Activated naive CD8-positive, alpha-beta T cell treated with anti-CD3 and anti-CD28 coated beads, Interleukin-2, amount 50 U/mL, for 24 hours (primary cell): Measurements from ENCODE around the gene ARID3C.

Source experiments
- ATAC-seq: fragments of 150-1000 bp; cut with Tn5 transposase; one replicate; pipeline ENCODE4 v1.10.0; 2021
- DNase-seq: peaks from one replicate; pipeline ENCODE4 v3.0.0; 2021
- H3K27ac Mint-ChIP-seq: one replicate; pipeline ENCODE4 v1.8.0; 2021; ENCODE audit warnings: mild to moderate bottlenecking, mixed read lengths
- H3K27me3 Mint-ChIP-seq: one replicate; pipeline ENCODE4 v1.8.0; 2021; ENCODE audit warnings: mixed read lengths
- H3K36me3 Mint-ChIP-seq: one replicate; pipeline ENCODE4 v1.8.0; 2021; ENCODE audit warnings: low read depth, mixed read lengths
- H3K4me1 Mint-ChIP-seq: one replicate; pipeline ENCODE4 v1.8.0; 2021; ENCODE audit warnings: mixed read lengths
- H3K4me3 Mint-ChIP-seq: one replicate; pipeline ENCODE4 v1.8.0; 2021; ENCODE audit warnings: mild to moderate bottlenecking, moderate library complexity, mixed read lengths
- H3K9me3 Mint-ChIP-seq: one replicate; pipeline ENCODE4 v1.8.0; 2021; ENCODE audit warnings: mixed read lengths

Gene ARID3C

DNA sequence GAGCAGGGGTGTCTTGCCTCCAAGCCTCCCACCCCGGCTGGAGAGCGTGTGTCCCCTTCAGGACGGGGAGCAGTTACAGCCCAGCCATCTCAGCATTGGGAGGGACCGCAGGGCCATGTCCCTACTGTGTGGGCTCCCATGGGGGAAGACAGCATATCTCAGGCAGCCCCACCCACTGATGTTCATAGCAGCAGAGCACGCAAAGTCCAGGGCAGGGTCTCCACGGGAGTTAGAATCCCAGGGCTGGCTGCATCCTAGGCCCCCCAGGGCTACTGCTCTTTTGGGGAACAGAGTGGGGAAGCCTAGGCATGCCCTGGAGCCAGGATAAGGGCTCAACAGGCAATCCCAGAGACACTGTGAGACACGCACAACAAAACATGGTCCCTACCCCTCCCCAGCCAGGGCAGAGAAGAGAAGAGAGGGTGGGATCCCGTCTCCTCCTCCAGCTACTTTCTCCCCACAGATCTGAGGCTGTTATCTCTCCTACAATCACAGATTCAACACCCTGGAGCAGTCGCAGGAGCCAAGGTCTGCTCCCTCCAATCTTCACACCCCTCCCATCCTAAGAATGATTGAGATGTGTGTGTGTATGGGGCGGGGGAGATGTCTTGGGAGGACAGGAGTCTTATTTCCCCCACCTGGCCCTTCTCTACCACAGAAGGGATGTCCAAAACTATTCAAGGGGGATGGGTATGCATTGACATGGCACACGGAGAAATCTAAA is 42.8 kb downstream of the ARID3C start:
- Mint-ChIP-seq H3K9me3 (no peaks in the 10 kb centered on the region), H3K27ac (no peak overlapping the region)
- no peak for ATAC-seq

DNA sequence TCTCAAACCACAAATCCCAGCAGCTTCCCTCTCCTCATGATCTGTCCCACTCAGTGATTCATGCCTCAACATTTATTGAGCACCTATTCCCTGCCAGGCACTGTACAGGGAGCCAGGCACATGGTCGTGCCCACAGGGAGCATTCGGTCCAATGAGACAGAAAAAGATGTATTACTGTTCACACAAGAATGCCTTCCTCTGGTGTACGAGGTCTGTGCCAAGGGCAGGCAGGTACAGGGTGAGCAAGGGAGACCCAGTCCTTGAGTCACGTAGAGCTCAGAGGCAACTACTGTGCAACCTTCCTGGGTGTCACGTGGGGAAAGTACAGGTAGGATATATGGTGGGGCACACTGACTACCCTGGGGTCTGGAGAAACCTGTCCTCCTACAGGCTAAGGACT is 43.9 kb downstream of the ARID3C start:
- H3K27ac Mint-ChIP-seq = no peak overlapping the region
- no peak for ATAC-seq
- no peaks in the 10 kb centered on the region for H3K36me3 Mint-ChIP-seq
- H3K4me3 Mint-ChIP-seq = no peak overlapping the region
- peaks cover 64% of the 10 kb centered on the region for H3K27me3 Mint-ChIP-seq
- DNase-seq = no peak
- H3K9me3 Mint-ChIP-seq = no peaks in the 10 kb centered on the region
- H3K4me1 Mint-ChIP-seq = peaks cover 5% of the 10 kb centered on the region

More for the DNA sequence above, 42.8 kb downstream of the ARID3C start:
- Mint-ChIP-seq H3K36me3 (no peaks in the 10 kb centered on the region), H3K4me3 (no peak overlapping the region), H3K4me1 (peaks cover 16% of the 10 kb centered on the region), H3K27me3 (peaks cover 63% of the 10 kb centered on the region)
- DNase-seq = no peak

DNA sequence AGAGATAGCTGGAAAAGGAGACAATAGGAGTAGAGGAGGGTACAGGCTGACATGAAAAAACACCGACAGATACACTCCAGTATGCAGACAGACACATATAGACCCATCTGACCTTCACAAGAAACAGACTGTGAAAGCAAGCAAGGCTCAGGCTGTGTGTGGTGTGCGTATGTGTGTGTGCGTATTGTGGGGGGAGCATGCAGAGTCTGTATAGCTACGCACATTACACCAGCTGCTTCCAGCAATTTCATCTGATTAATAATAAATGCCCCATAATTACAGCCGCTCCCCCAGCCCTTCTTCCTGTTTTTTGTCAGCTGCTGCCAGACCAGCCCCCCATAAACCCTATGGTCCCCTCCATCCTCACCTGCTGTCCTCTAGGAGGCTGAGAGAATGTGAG is 46.1 kb downstream of the ARID3C start:
- Mint-ChIP-seq H3K4me3 (no peak overlapping the region), H3K9me3 (no peaks in the 10 kb centered on the region), H3K36me3 (no peaks in the 10 kb centered on the region), H3K27me3 (peaks cover 64% of the 10 kb centered on the region), H3K27ac (no peak overlapping the region), H3K4me1 (no peaks in the 10 kb centered on the region)
- ATAC-seq (no peak), DNase-seq (no peak)

DNA sequence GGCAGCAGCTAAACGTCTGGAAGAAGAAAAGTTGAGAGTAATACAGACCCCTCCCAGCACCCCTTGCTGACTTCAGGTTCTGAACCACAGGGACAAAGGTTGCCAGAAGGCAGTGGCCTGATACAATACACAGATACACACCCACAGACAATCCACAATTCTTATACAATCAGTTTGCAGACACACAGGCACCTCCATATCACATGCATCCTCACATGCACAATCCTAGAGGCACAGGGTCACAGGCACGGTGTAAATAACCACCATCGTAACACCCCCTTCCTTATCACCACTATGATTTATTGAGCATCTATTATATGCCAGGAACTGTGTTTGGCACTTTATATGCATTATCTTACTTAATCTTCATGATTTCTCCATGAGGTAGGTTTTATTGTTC is 47.5 kb downstream of the ARID3C start:
- Mint-ChIP-seq H3K36me3 (no peaks in the 10 kb centered on the region), H3K27ac (no peak overlapping the region), H3K4me3 (no peak overlapping the region), H3K27me3 (peaks cover 60% of the 10 kb centered on the region), H3K4me1 (peaks cover 7% of the 10 kb centered on the region), H3K9me3 (no peaks in the 10 kb centered on the region)
- ATAC-seq (no peak), DNase-seq (no peak)

DNA sequence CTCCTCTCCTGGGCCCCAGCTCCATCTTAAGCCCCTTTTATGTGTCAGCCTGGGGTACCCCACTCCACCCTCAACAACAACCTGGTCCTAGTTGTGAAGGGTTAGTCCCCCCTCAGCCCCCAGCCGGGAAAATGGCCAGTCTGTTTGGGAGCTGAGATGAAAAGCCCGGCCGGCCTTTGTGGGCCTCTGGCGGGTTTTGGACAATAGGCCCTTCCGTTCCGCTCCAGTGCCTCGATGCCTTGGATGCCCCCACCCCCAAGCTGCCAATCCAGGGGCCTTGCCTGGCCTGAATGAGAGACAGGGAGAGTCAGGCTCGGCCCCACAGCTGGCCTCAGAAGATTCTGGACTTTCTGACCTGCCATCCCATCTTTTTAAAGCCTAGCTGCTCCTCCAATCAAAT is 48.5 kb downstream of the ARID3C start:
- no peak for ATAC-seq

DNA sequence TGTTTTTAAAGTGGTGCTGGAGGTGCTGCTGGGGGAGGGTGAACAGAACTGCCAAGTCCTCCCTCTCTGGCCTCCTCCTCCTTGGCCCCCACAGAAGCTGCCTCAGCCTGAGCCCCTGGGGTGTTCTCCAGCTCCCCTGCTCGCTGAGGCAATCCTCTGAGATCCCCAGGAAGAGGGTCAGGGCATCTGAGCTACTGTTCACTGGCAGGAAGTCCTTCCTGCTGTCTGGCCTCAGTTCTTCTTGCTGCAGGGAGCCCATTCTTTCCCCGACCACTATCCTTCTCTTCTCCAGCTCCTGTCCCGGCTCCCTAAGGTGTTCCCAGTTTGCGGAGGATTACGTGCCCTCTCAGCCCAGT is 49.1 kb downstream of the ARID3C start:
- Mint-ChIP-seq H3K36me3 (no peaks in the 10 kb centered on the region), H3K27ac (no peak overlapping the region), H3K4me3 (no peak overlapping the region), H3K9me3 (no peaks in the 10 kb centered on the region), H3K4me1 (peaks cover 7% of the 10 kb centered on the region), H3K27me3 (peaks cover 60% of the 10 kb centered on the region)
- no peak for DNase-seq
- no peak for ATAC-seq

More for the DNA sequence above, 48.5 kb downstream of the ARID3C start:
- H3K4me3 Mint-ChIP-seq = no peak overlapping the region
- peaks cover 60% of the 10 kb centered on the region for H3K27me3 Mint-ChIP-seq
- no peak overlapping the region for H3K27ac Mint-ChIP-seq
- peaks cover 7% of the 10 kb centered on the region for H3K4me1 Mint-ChIP-seq
- DNase-seq = no peak
- H3K9me3 Mint-ChIP-seq = no peaks in the 10 kb centered on the region
- no peaks in the 10 kb centered on the region for H3K36me3 Mint-ChIP-seq

DNA sequence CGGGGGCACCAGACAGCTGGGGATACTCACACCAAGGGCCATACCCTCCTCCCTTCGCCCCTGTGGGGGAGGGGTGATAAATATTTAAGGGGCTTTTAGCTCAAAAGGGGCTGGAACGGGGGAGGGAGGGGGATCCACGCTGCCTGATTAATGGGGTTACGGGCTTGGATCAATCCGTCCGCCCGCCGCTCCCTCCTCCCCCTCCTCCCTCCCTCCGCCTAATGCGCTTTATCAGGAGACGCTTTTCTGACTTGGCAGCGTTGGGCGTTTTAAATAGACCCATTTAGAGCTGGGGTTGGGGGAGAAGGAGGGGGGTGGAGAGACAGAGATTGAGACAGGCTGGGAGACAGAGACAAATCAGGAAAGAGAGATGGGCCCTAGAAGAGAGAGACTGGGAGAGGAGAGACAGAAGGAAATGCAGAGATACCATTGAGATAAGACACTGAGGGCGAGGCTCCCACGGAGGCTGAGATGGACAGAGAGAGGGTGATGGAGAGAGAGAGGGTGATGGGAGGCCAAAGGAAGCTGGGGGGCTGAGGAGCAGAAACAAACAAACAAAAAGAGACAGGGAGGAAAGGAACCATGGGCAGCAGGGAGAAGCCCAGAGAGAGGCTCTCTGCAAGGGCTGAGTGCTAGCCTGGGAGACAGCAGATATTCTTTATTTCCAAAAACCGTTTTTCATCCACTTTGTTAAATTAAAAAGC is 49.6 kb downstream of the ARID3C start:
- H3K36me3 Mint-ChIP-seq = no peaks in the 10 kb centered on the region
- H3K27me3 Mint-ChIP-seq = peaks cover 60% of the 10 kb centered on the region

DNA sequence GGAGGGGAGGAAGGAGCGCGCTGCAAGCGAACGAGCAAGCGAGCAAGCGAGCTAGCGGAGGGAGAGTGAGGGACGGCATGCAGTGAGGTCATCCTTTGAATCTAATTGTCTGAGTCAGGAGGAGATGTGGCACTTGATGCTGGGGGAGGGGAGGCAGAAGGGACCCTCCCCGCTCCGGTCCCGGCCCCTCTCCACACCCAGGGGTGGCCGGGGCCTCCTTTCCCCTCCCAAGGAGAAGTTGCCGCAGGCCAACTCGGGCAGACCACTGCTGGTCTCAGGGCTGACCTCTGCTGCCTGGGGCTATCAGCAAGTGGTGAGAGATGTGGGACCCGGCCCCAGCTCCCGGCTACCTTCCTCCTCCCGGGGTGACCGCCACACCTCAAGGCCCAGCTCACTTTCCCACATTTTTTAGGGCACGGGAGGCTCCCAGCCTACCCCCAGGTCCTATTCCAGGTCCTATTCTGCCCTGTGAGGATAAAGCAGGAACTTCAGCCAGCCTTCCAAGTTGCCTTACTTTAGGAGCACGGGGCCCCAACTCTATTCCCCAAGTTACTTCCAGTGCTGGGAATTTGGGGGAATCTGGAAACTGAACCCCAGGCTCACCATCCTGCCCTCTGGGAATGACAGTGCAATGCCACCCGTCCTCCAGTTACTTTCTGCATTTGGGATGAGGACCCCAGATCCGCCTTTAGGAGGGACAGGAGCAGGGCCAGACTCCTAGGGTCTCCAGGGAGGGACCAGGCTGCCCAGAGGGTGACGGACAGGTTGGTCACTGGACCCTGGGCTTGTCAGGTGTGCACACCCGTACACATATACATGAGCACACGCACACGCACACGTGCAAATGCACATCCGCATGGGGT is 50.4 kb downstream of the ARID3C start:
- peaks cover 62% of the 10 kb centered on the region for H3K27me3 Mint-ChIP-seq
- H3K27ac Mint-ChIP-seq = no peak overlapping the region
- DNase-seq (peak; percentile 10), ATAC-seq (peak; percentile 33)
- H3K36me3 Mint-ChIP-seq = no peaks in the 10 kb centered on the region
- H3K4me3 Mint-ChIP-seq = no peak overlapping the region
- H3K9me3 Mint-ChIP-seq = no peaks in the 10 kb centered on the region
- peaks cover 7% of the 10 kb centered on the region for H3K4me1 Mint-ChIP-seq

More for the DNA sequence above, 49.6 kb downstream of the ARID3C start:
- Mint-ChIP-seq H3K9me3 (no peaks in the 10 kb centered on the region), H3K27ac (no peak overlapping the region), H3K4me3 (no peak overlapping the region), H3K4me1 (peaks cover 7% of the 10 kb centered on the region)
- DNase-seq = no peak
- no peak for ATAC-seq

DNA sequence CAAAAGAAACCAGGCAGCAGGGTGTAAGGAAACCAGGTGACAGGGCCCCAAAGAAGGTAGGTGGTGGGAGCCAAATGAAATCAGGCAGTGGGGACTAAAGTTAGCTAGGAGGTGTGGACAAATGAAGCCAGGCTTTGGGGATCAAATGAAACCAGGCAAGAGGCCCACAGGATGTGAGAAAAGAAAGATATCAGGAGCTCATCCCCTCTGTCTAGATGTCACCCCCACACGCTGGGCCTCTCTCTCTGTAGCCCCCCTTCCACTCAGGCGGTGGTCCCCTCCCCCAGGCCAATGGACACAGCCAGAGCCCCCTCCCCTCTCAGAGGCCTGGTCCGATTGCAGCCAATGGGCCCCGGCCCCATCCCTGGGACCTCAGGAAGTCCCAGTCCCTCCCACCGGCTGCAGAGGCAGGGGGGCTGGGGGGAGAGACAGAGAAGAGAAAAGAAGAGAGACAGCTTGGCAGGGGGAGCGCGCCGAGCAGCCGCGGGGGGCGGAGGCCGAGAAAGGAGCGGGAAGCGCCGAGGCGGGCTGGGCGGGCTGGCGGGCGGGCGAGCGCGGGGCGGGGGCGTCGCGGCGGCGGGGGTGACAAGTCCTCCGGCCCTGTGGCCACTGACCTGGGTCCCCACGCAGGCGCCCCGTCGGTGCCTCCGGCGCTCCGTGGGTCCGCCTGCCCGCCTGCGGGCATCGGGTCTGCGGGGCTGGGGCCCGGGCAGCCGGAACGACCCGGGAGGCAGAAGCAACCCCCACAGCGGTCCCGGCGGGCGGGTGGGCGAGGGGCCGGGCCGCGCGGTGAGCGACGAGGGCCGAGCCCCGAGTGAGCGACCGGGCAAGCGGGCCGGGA is 51.2 kb downstream of the ARID3C start:
- Mint-ChIP-seq H3K36me3 (no peaks in the 10 kb centered on the region), H3K4me3 (no peak overlapping the region), H3K9me3 (no peaks in the 10 kb centered on the region), H3K4me1 (peaks cover 7% of the 10 kb centered on the region), H3K27me3 (peaks cover 60% of the 10 kb centered on the region), H3K27ac (no peak overlapping the region)
- peak; percentile 16 for ATAC-seq
- DNase-seq = no peak

DNA sequence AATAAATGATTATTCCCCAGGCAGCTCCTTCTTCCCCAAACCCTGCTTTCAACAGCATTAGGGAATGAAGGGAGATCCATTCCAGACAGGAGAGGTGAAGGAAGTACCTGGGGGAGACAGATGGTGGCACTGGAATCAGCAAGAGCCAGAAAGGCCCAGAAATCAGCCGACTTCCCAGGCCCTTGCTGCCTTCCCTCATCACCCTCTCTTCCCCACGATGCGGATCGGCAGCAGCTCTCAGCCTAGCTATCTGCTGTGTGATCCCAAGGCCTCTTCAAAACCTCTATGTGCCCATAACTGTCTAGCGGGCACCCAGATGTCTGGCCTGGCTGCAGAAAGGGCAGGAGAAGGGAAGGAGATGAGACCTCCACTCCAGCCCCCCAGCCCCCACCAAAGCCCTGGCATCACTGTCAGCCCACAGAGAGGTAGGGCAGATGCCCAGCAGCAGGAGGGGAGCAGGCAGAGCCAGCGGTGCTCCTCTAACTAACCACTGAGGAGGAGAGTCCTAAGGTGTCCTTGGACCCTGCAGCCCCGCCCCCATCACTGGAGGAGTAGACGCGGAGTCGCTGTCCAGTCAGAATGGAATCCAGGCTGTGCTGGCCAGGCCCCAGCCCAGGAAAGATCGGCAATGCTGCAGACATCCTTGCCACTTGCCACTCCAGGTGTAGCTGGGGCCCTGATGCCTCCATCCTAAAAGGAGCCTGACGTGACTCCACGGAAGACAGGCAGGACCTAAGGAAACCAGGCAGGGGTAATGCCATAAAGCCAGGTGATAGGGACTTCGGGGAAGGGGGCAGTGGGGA is 52.1 kb downstream of the ARID3C start:
- ATAC-seq (no peak), DNase-seq (no peak)
- Mint-ChIP-seq H3K4me1 (peaks cover 7% of the 10 kb centered on the region), H3K4me3 (no peak overlapping the region), H3K36me3 (no peaks in the 10 kb centered on the region), H3K27me3 (peaks cover 57% of the 10 kb centered on the region), H3K27ac (no peak overlapping the region), H3K9me3 (no peaks in the 10 kb centered on the region)

DNA sequence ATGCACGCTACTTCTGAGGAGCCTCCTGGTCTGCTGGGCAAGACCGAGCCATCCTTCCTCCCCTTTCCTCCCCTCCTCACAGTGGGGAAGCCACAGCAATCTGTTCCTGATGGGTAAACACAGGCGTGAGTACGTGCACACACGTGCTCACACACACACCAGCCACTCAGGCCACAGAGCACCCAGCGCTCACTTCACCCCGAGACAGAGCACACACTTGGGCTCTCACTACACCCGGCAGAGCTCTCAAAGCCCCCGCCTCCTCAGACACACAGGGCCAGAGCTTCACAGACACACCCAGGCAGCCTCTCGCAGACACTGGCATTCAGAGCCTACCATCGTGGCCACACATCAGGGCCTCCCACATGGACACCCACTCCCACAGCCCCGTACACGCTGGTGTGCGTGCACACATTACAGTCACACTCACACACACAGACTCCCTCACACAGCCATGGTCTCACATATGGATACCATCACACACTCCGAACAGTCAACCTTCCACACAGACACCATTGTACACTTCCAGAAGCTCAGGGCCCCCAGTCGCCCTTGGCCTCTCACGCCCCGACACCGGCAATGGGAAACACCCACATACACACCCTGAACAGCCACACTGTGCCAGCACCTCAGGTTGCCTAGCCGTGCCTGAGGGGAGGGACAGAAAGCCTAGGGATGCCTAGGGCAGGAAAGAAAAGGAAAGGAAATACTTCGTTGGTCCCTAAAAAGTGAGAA is 52.8 kb downstream of the ARID3C start:
- Mint-ChIP-seq H3K4me3 (no peak overlapping the region), H3K4me1 (peaks cover 7% of the 10 kb centered on the region), H3K9me3 (no peaks in the 10 kb centered on the region), H3K27me3 (peaks cover 56% of the 10 kb centered on the region), H3K36me3 (no peaks in the 10 kb centered on the region), H3K27ac (no peak overlapping the region)
- ATAC-seq (no peak), DNase-seq (no peak)

DNA sequence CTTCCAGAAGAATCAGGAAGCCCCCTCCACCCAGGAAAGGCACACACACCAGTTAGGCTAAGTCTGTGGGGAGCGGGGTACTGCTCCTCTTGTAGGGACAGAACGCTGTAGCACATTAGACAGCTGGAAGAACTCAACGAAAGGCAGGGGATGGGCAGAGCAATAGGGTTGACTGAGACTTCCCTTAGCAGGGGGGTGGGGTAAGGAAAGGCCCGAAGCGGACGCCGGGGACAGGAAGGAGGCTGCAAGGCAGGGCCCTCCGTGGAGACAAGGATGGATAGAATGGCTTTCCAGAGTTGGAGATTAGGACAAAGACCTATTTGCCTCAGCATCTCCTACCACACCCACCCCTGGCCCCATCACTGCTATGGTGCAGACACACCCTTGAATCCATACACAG is 53.6 kb downstream of the ARID3C start:
- no peaks in the 10 kb centered on the region for H3K36me3 Mint-ChIP-seq
- DNase-seq (no peak), ATAC-seq (no peak)
- H3K4me3 Mint-ChIP-seq = no peak overlapping the region
- peaks cover 7% of the 10 kb centered on the region for H3K4me1 Mint-ChIP-seq
- peaks cover 48% of the 10 kb centered on the region for H3K27me3 Mint-ChIP-seq
- H3K27ac Mint-ChIP-seq = no peak overlapping the region
- H3K9me3 Mint-ChIP-seq = no peaks in the 10 kb centered on the region

DNA sequence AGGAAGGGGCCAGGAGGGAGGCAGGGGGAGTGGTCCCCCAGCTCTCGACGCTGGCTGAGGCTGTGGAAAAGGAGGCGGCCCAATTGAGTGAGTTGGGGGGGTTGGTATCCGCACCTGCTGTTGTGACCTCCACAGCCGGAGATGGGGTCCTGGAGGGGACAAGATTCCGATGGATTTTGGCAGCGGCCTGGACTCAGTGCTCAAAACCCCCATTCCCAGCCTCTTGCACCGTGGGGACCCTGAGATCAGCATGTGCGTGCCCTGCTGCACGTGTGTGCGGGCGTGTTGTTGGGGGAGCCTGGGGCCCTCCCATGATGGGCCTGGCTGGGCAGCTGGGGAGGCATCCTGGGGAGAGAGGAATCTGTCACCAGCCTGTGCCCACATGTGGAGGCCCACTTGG is 54.3 kb downstream of the ARID3C start:
- H3K27me3 Mint-ChIP-seq = peaks cover 43% of the 10 kb centered on the region
- H3K4me1 Mint-ChIP-seq = peaks cover 7% of the 10 kb centered on the region
- no peaks in the 10 kb centered on the region for H3K9me3 Mint-ChIP-seq
- no peak overlapping the region for H3K27ac Mint-ChIP-seq
- ATAC-seq (no peak), DNase-seq (no peak)
- H3K4me3 Mint-ChIP-seq = no peak overlapping the region
- H3K36me3 Mint-ChIP-seq = no peaks in the 10 kb centered on the region
